ENCODE results near the gene GABRB2. TPM values are rescaled to one million over a fixed set of nuclear protein-coding genes. Genes with fewer than 3 reads are reported as not detected.
"Not testable (repeated sequence)": the region's sequence is repeated elsewhere in the genome, so short reads cannot be mapped to it uniquely, and the experiment has no call there.

GABRB2 gene
- total RNA-seq, 1 experiment from 2014 or later: not detected

DNA sequence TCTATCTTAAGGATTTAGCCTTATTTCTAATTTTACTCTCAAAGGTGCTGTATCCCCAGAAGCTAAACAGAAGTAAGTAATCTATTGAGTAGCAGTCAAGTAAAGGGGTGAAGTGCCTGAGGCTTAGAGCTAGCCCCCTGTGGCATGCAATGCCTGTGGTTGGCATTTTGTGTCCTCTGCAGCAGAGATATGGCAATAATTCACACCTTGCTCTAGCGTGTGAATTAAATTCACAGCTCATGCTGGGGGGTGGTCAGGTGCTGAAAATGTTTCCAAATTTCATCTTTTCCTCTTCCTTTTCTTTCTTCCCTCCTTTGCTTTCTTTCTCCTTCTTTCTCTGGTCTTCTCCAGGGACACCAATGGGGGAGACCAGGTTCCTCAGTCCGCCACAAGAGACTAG is 262.1 kb downstream of the GABRB2 start:
- in situ Hi-C loops (cut with HindIII; ENCODE audit: low pct_unique_long_range_greater_than_20kb, low sequenced_read_pairs): no loop called here
- DNase-seq (ENCODE audit: low read depth, low spot score): no peak

DNA sequence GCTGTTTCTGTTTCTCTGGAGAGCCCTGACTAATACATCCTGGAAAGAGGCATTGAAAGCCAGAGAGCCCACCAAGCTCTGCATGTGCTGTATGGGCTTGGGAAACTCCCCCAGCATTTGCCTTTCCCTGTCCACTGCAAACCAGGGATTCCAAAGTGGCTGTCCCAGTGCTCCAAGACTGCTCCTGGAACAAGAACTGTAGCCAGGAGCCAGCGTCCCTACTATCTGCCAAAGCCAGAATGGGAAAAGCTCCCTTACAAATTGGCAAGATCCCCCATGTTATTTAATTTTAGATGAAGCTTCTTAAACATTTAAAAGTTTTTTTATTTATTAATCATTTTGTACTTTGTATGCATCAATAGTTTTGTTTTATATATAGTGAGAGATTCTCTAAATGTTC is 263.2 kb downstream of the GABRB2 start:
- in situ Hi-C loops (cut with HindIII; ENCODE audit: low pct_unique_long_range_greater_than_20kb, low sequenced_read_pairs): no loop called here
- no peak for DNase-seq (ENCODE audit: low read depth, low spot score)

DNA sequence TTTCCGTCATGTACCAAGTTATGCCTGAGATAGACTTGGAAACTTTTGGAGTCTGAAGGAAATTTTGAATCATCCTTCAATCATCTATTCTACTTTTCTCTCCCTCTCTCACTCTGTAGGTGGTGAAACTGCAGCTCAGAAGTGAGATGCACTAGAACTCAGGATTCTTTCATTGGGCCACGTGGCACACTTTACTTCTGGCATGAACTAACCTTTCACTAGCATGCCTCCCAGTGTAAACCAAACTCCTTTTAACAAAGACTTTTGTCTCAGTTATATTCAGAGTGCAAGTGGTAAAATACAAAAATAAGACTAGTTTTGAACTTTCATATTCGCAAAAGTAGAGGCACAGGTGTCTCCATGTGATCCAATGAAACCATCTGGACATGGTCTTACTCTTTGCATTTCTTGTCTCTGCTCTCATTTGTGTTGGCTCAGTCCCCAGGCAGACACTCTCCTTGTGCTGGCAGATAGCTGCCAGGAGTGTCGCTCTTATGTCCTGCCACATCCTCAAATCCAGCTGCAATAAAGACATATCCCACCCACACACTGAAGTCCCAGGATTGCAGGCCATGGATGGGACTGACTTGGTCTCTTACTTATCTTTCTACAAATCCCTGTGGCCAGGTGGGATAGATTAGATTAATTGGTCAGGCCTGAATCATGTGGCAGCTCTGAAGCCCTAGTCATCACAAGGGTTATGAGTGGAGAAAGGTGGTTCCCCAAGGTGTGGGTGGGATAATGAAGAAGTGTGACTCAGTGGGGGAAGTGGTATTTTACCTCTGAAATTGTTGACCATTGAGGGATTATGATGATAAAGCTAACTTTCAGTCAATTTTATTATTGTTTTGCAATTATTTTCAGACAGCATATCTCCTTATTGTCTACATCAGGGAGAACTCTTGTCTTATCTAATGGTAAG is 267.5 kb downstream of the GABRB2 start:
- no peak for DNase-seq (ENCODE audit: low read depth, low spot score)
- in situ Hi-C loops (cut with HindIII; ENCODE audit: low pct_unique_long_range_greater_than_20kb, low sequenced_read_pairs): no loop called here

DNA sequence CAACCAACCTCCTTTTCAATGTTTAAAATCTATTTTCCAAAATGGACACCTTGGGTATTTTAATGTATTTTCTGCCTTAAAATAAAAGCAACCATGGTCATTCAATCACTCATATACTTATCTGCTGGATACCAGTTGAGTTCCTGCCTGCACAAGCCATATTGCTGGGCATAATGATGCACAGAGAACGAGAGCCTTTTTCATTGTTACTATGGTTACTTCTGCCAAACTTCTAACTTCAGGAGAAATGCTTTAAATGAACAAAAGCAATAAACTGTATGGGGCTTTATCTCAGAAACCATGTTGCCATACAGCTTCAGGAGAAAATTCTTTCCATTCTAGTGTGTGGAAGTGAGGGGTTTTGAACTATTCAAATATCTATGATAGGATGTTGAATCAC is 269.5 kb downstream of the GABRB2 start:
- in situ Hi-C loops (cut with HindIII; ENCODE audit: low pct_unique_long_range_greater_than_20kb, low sequenced_read_pairs): no loop called here
- no peak for DNase-seq (ENCODE audit: low read depth, low spot score)

- in situ Hi-C loops (cut with HindIII; ENCODE audit: low pct_unique_long_range_greater_than_20kb, low sequenced_read_pairs): no loop called here
- no peak for DNase-seq (ENCODE audit: low read depth, low spot score)
These were observed 271.6 kb downstream of the GABRB2 start for GRCh38 chr5:161274951-161275350.

DNA sequence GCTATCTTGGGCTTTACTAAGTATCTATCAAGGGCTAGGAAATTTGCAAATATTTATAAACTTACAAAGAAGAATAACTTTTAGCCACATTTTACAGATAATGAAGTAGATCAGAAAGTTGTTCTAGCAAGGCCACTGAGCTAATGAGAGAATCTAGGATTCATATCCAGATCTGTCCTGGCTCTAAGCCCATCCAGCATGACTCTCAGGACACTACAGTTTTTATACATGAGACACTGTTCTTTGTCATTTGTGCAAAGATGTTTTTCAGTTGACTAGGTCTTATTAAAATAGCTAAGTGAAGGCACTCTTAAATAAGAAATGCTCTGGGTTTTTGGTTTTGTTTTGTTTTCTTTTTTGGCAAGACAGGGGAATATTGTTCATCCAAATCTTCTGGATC is 273.1 kb downstream of the GABRB2 start:
- no peak for DNase-seq (ENCODE audit: low read depth, low spot score)
- in situ Hi-C loops (cut with HindIII; ENCODE audit: low pct_unique_long_range_greater_than_20kb, low sequenced_read_pairs): no loop called here

- DNase-seq (ENCODE audit: low read depth, low spot score): no peak
- in situ Hi-C loops (cut with HindIII; ENCODE audit: low pct_unique_long_range_greater_than_20kb, low sequenced_read_pairs): no loop called here
These were observed 274.7 kb downstream of the GABRB2 start for GRCh38 chr5:161271816-161272215.

GRCh38 chr5:161269125-161269524 is 277.4 kb downstream of the GABRB2 start:
- in situ Hi-C loops (cut with HindIII; ENCODE audit: low pct_unique_long_range_greater_than_20kb, low sequenced_read_pairs): no loop called here
- no peak for DNase-seq (ENCODE audit: low read depth, low spot score)

GRCh38 chr5:161266954-161267353 is 279.6 kb downstream of the GABRB2 start:
- in situ Hi-C loops (cut with HindIII; ENCODE audit: low pct_unique_long_range_greater_than_20kb, low sequenced_read_pairs): no loop called here

GRCh38 chr5:161265006-161265405 is 281.5 kb downstream of the GABRB2 start:
- DNase-seq (ENCODE audit: low read depth, low spot score): no peak
- in situ Hi-C loops (cut with HindIII; ENCODE audit: low pct_unique_long_range_greater_than_20kb, low sequenced_read_pairs): no loop called here

More at GRCh38 chr5:161266954-161267353, 279.6 kb downstream of the GABRB2 start:
- no peak for DNase-seq (ENCODE audit: low read depth, low spot score)

GRCh38 chr5:161263191-161263590 is 283.3 kb downstream of the GABRB2 start:
- in situ Hi-C loops (cut with HindIII; ENCODE audit: low pct_unique_long_range_greater_than_20kb, low sequenced_read_pairs): no loop called here
- no peak for DNase-seq (ENCODE audit: low read depth, low spot score)

DNA sequence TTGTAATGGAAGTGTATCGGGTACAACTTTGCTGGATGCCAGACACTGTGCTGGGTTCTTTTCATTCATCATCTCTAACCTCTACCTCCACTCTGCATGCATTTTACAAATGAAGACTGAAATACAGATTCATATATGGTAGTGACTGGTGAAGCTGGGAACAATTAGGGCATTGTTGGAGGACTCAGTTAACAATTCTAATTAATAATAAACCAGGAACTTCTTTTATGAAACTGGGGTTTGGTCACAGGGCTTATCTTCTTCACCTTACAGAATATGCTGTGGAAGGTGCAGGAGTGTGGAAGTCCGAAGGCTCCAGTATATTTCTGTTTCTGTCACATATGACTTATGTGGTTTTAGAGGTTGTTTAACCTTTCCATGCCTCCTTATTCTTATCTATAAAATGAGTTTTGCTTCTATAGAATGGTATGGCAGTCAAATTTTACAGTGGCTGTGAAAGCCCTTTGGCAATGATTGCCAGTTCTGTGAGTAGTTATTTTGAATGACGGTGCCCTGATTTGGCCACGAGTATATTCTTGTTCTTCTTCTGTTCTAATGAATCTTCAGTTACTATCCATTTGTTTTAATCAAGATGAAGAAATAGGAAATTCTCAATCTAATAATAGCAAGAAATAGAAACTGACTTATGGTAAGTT is 284.7 kb downstream of the GABRB2 start:
- in situ Hi-C loops (cut with HindIII; ENCODE audit: low pct_unique_long_range_greater_than_20kb, low sequenced_read_pairs): no loop called here
- DNase-seq (ENCODE audit: low read depth, low spot score): no peak

GRCh38 chr5:161258438-161258837 is 288.1 kb downstream of the GABRB2 start:
- no peak for DNase-seq (ENCODE audit: low read depth, low spot score)
- in situ Hi-C loops (cut with HindIII; ENCODE audit: low pct_unique_long_range_greater_than_20kb, low sequenced_read_pairs): no loop called here

DNA sequence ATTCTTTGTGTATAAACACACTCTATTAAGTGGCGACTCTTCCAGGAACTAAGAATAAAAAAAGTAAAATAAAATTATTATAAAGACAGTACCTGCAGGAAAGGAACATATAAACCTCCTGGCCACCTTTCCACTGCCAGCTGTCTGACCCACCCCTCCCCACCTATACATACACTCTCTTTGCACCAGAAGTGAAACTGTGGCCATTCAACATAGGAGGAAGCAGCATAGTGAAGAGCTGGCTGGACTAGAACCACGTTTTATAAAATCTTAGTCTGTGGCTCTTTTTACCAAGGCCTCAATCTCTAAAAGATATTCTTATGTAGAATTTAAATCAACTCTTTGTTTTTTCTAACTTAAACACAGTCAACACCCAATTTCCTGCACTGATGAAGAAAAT is 289.6 kb downstream of the GABRB2 start:
- no peak for DNase-seq (ENCODE audit: low read depth, low spot score)
- in situ Hi-C loops (cut with HindIII; ENCODE audit: low pct_unique_long_range_greater_than_20kb, low sequenced_read_pairs): no loop called here

DNA sequence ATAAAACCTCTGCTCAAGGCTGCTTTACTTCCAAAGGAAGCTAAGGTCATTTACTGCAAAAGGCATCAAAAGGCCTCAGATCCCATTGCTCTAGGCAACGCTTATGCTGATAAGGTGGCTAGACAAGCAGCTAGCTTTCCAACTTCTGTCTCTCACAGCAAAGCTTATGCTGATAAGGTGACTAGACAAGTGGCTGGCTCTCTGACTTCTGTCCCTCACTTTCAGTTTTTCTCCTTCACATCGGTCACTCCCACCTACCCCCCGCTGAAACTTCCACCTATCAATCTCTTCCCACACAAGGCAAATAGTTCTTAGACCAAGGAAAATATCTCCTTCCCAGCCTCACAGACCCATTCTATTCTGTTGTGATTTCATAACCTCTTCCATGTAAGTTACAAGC is 293.6 kb downstream of the GABRB2 start:
- in situ Hi-C loops (cut with HindIII; ENCODE audit: low pct_unique_long_range_greater_than_20kb, low sequenced_read_pairs); DNase-seq (ENCODE audit: low read depth, low spot score): not testable (repeated sequence)

DNA sequence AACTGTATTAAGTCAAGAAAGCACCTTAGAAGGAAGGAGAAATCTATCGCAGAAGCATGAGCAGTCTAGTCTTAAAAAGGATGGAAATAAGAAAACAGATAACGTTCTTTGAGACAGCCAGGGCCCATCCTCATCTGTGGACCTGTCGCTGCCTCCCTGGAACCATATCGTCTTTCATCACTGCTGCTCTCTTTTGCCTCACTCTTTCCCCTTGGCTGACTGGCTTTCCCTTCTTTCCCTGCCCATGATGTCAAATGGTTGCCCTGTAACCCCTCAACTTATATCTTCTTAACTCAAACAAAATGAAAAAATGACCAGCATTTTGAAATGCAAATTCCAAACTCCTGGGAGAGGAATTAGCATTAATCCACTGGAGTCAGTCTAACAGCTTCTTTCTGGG is 299.8 kb downstream of the GABRB2 start:
- DNase-seq (ENCODE audit: low read depth, low spot score): no peak
- in situ Hi-C loops (cut with HindIII; ENCODE audit: low pct_unique_long_range_greater_than_20kb, low sequenced_read_pairs): no loop called here

DNA sequence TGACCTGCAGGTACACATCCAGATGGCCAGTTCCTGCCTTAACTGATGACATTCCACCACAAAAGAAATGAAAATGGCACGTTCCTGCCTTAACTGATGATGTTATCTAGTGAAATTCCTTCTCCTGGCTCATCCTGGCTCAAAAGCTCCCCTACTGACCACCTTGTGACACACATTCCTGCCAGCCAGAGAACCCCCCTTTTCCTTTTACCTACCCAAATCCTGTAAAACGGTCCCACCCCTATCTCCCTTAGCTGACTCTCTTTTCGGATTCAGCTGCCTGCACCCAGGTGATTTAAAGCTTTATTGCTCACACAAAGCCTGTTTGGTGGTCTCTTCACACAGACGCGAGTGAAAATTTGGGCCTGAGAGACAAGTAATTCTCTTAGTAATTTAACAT is 300.7 kb downstream of the GABRB2 start:
- in situ Hi-C loops (cut with HindIII; ENCODE audit: low pct_unique_long_range_greater_than_20kb, low sequenced_read_pairs); DNase-seq (ENCODE audit: low read depth, low spot score): not testable (repeated sequence)

Measured in SK-MEL-5 (cell line).